Omental fat pad (tissue), 4 donors: ENCODE measurements around the gene BROX. TPM values are rescaled to one million over a fixed set of nuclear protein-coding genes. Genes with fewer than 3 reads are reported as not detected.

Source experiments
- ATAC-seq: fragments of 150-250 bp; one replicate; pipeline ENCODE4 v1.9.1; 2016; ENCODE audit warnings: mild to moderate bottlenecking, moderate library complexity; ENCODE audit not compliant: low FRiP score
- DNase-seq: peaks from one replicate; pipeline ENCODE4 v3.0.0-alpha.2; 2019; ENCODE audit warnings: low spot score
- CTCF ChIP-seq, 3 donors: fragments of 450-650 bp; IDR thresholded peaks; one replicate each; pipeline ENCODE4 v1.5.1; 2016 to 2017; ENCODE audit warnings: antibody characterized with exemption in 3 of 3, mild to moderate bottlenecking in 3 of 3, moderate library complexity in 2 of 3
- total RNA-seq, 4 donors: library from RNA; depleted of rRNA; stranded (reverse); fragments of >200 nt; gene quantifications; one replicate each; pipeline ENCODE4 v1.1.0, GENCODE V29; 2016

Gene BROX
- total RNA-seq, 4 donors from 2014 or later: 23.9 to 53.3 (median 39.8) TPM

- no peak for DNase-seq
- peak; percentile 71 for ATAC-seq
- TF ChIP-seq CTCF (IDR thresholded peaks at IDR 0.05): no peak
Observed at GRCh38 chr1:222777463-222777862, 65.1 kb downstream of the BROX start.

GRCh38 chr1:222777977-222778376, 65.6 kb downstream of the BROX start:
- DNase-seq: no peak
- no peak for TF ChIP-seq CTCF (IDR thresholded peaks at IDR 0.05)
- ATAC-seq: peak; percentile 71

- no peak for TF ChIP-seq CTCF (IDR thresholded peaks at IDR 0.05)
- ATAC-seq (no peak), DNase-seq (no peak)
Observed at GRCh38 chr1:222781251-222781650, 68.9 kb downstream of the BROX start.

- DNase-seq (no peak), ATAC-seq (no peak)
- no peak for TF ChIP-seq CTCF (IDR thresholded peaks at IDR 0.05)
Observed at GRCh38 chr1:222783051-222783450, 70.7 kb downstream of the BROX start.

GRCh38 chr1:222784371-222784770, 72.0 kb downstream of the BROX start:
- no peak for TF ChIP-seq CTCF (IDR thresholded peaks at IDR 0.05)
- DNase-seq: no peak
- no peak for ATAC-seq

Other genes with a start within 250 kb of the BROX start
- gene HHIPL2, start 164.5 kb upstream of the BROX start, total RNA-seq: under 1 TPM in 1 of 4 donors, not detected in 3; 0.31 TPM
- 10 to 100 TPM in 2 of 4 donors, 1 to 10 TPM in 2; 4.1 to 11.4 (median 8.3) TPM for gene TAF1A, start 122.6 kb upstream of the BROX start, total RNA-seq
- 10 to 100 TPM; 33.3 to 98.2 (median 52.4) TPM for gene MIA3, start 94.5 kb upstream of the BROX start, total RNA-seq
- 100 to 1,000 TPM in 2 of 4 donors, 10 to 100 TPM in 2; 66.7 to 117 (median 88.4) TPM for gene AIDA, start 73 bp upstream of the BROX start, total RNA-seq
- 1 to 10 TPM in 1 of 4 donors, not detected in 3; 1.1 TPM for gene FAM177B, start 24.6 kb downstream of the BROX start, total RNA-seq
- gene DISP1, start 102.5 kb downstream of the BROX start, total RNA-seq: 10 to 100 TPM; 10.1 to 59.9 (median 18.4) TPM